ENCODE results near the gene KCNMA1. TPM values are rescaled to one million over a fixed set of nuclear protein-coding genes. Genes with fewer than 3 reads are reported as not detected.

Gene KCNMA1
- total RNA-seq, 1 experiment from 2014 or later: 1.8 TPM

DNA sequence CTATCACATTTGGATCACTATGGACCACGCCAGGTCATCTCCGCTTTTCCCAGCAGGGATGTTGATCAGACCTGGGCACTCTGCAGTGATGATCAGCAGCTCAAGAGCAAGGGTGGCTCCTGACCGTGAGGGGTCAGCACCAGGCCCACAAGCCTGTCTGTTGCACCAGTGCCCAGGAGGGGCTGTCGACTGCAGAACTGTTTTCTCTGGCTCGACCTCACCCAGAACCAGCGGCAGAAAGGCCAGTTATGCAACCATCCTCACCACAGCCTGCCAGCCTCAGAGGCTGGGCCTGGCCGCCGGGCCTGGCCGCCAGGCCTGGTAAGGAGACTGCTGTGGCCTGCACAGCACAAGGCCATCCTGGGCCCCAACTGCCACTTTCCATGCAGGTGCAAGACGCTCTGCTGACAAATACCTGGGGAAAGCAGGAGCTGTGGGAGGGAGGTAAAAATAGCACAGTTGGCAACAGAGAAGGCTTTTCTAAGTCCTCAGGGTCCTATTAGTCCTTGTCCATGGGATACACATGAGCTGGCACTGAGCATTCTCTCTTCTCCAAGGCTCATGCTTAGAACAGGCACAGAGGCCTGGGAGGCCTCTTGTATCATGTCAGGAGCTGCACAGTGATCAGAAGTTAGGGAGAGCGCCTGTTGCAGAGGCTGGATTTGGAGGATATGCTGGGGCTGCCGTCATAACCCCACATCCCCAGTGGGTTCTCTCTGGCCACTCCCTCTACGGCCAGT, 17.5 kb downstream of the KCNMA1 start:
- H3K36me3 ChIP-seq: no peaks in the 10 kb centered on the region
- DNase-seq (ENCODE audit: low read depth in 1 of 2, low spot score in 2 of 2): no peak

DNA sequence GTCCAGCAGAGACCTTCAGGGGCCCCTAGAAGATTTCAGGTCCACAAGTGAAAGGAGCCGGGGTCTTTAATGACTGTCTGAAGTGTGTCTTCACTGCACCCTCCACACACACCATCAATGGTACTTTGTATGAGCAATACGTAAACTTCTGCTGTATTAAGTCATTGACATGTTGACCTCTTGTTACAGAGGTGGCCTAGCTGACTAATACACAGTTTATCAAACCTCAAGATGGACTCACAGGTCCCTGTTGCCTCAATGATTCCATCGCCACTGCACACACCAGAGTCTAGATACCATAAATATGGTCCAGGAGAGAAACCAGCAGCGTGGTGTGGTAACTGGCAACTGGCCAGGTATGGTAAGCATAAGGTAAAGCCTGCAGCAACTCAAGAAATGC, 19.5 kb downstream of the KCNMA1 start:
- no peak for DNase-seq (ENCODE audit: low read depth in 1 of 2, low spot score in 2 of 2)
- no peak overlapping the region for H3K4me3 ChIP-seq
- H3K27ac ChIP-seq: no peak overlapping the region
- H3K9me3 ChIP-seq (replicated peaks): no peaks in the 10 kb centered on the region
- H3K36me3 ChIP-seq: no peaks in the 10 kb centered on the region
- H3K27me3 ChIP-seq (replicated peaks): no peaks in the 10 kb centered on the region
- H3K4me1 ChIP-seq (replicated peaks): no peaks in the 10 kb centered on the region; the same call in 1 of the 2 replicates

More for the DNA sequence above, 17.5 kb downstream of the KCNMA1 start:
- Histone ChIP-seq H3K27me3 (replicated peaks) (no peaks in the 10 kb centered on the region), H3K27ac (no peak overlapping the region), H3K9me3 (replicated peaks) (no peaks in the 10 kb centered on the region), H3K4me1 (replicated peaks) (peaks cover 8% of the 10 kb centered on the region), H3K4me3 (no peak overlapping the region)

DNA sequence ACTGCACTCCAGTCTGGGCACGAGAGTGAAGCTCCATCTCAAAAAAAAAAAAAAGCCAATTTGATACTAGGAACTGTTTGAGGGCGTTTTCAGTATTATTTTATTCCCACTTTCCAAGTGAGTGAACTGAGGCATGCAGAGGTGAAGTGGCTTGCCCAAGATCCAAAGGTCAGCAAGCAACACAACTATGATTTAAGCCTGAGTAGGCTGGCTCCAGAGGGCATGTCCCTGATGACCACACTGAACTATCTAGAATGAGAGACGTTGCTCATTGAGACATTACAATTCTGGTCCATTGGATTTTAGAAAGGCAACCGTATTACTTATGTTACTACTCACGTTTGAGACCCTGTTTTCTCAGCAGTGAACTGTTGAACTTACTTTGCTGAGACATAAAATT, 20.8 kb downstream of the KCNMA1 start:
- H3K9me3 ChIP-seq (replicated peaks): no peaks in the 10 kb centered on the region
- H3K4me3 ChIP-seq: no peak overlapping the region
- no peaks in the 10 kb centered on the region for H3K27me3 ChIP-seq (replicated peaks)
- H3K4me1 ChIP-seq (replicated peaks): no peaks in the 10 kb centered on the region
- DNase-seq (ENCODE audit: low read depth in 1 of 2, low spot score in 2 of 2): no peak
- H3K27ac ChIP-seq: no peak overlapping the region
- H3K36me3 ChIP-seq: no peaks in the 10 kb centered on the region

DNA sequence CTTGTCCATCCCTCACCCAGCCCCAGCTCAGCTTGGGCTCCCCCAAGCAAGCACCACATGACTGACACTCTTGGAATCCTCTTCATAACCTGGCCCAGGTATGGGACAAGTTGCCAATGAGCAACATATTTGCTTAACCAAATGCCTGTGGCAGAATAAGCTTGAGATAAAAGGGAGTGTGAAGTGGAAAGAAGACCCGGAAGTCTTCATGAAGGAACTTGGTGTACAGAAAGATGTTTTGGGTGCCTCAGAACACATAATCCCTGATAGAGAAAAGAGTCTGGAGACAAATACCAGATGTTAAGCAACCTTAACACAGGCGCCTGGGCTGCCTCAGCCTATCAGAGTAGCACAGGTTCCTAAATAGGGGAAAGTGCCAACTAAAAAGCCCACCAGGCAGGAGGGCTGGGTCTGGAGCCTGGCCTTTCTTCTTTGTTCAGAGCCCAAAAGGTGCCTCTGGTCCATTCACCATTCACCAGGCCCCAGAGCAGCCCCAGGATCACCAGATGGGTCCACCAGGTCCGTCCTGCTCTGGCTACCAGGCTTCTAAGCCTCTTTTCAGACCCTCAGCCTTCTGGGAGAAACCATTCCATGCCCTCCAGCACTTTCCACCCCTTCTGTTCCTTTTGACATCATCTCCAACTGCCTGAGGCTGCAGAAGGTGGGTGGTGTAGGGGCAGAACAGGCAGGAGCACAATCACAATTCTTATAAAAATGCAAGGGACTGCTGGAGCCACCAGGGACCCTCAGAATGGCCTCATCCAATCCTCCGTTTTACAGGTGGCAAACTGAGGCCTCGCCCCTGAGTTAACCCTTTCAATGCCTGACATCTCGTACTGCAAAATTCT, 22.6 kb downstream of the KCNMA1 start:
- Histone ChIP-seq H3K27me3 (replicated peaks) (no peaks in the 10 kb centered on the region), H3K4me1 (replicated peaks) (no peaks in the 10 kb centered on the region), H3K36me3 (no peaks in the 10 kb centered on the region), H3K9me3 (replicated peaks) (no peaks in the 10 kb centered on the region), H3K27ac (no peak overlapping the region), H3K4me3 (no peak overlapping the region)
- no peak for DNase-seq (ENCODE audit: low read depth in 1 of 2, low spot score in 2 of 2)

DNA sequence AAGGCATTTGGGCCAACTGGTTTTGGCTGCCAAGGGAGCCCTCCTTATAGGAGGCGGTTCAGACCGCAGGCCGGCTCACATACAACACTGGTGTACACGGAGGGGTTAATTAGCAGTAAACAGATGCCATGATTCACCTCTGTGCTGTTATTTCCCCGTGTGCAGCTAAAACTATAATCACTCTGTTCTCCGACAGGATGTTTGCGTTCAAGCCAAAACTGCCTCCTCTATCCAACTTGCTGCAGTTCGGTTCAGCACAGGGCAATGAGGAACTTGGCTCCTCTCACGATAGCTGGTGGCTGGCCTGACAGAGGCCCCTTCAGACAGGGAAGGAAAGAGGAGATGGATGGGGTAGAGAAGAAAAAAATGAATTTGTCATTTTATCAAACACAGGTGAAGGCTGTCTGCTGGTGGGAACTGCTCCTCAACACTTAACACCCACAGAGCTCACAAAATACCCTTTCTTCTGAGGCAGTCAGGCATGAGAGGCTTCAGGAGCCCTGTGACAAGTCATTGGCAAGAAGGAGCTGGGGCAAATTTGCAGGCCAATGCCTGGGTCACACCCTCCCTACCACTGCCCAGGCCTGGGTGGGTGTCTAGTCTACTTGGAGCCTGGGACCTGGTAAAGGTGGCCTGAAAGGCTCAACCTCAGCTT, 24.0 kb downstream of the KCNMA1 start:
- Histone ChIP-seq H3K27ac (no peak overlapping the region), H3K4me1 (replicated peaks) (no peaks in the 10 kb centered on the region), H3K36me3 (no peaks in the 10 kb centered on the region), H3K9me3 (replicated peaks) (no peaks in the 10 kb centered on the region), H3K27me3 (replicated peaks) (no peaks in the 10 kb centered on the region), H3K4me3 (no peak overlapping the region)
- DNase-seq (ENCODE audit: low read depth in 1 of 2, low spot score in 2 of 2): no peak

DNA sequence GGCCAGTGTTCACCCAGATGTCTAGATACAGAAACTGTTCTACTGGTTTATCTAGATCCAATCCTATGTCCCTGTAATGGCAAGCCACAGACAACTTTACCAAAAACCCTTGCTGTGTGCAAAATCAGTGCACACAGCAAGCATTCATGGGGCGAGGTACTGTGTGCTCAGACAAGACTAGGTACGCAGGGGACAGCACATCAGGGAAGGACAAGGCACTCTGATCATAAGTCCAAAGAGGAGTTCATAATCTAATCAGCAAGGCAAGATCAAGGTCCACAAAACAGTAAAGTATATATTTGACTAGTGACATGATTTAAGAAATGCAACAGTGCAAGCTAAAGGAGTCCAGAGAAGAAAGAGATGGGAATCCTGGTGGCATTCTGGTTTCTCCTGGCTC, 25.9 kb downstream of the KCNMA1 start:
- Histone ChIP-seq H3K36me3 (no peaks in the 10 kb centered on the region), H3K4me1 (replicated peaks) (no peaks in the 10 kb centered on the region), H3K27me3 (replicated peaks) (no peaks in the 10 kb centered on the region), H3K9me3 (replicated peaks) (no peaks in the 10 kb centered on the region), H3K27ac (no peak overlapping the region), H3K4me3 (no peak overlapping the region)
- DNase-seq (ENCODE audit: low read depth in 1 of 2, low spot score in 2 of 2): no peak

DNA sequence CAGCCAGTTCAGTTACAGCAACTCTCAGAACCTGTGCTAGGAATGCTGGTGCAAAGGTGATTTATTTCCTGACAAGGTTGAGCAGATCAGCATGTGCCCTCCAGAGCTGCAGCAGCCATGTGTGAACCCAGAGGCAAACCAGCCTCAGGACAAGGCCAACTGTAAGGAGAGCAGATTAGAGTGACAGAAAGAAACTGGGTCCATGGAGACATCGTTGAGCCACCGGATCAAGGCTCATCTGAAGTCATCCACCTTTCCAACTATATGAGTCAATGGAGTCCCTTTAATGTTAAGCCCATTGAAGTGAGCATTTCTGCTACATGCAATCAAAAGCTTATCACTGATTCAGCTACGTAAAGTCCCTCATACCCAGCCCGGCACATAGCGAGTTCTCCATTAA, 26.4 kb downstream of the KCNMA1 start:
- no peak for DNase-seq (ENCODE audit: low read depth in 1 of 2, low spot score in 2 of 2)
- no peaks in the 10 kb centered on the region for H3K27me3 ChIP-seq (replicated peaks)
- no peaks in the 10 kb centered on the region for H3K9me3 ChIP-seq (replicated peaks)
- H3K4me3 ChIP-seq: no peak overlapping the region
- no peaks in the 10 kb centered on the region for H3K36me3 ChIP-seq
- no peaks in the 10 kb centered on the region for H3K4me1 ChIP-seq (replicated peaks)
- H3K27ac ChIP-seq: no peak overlapping the region

DNA sequence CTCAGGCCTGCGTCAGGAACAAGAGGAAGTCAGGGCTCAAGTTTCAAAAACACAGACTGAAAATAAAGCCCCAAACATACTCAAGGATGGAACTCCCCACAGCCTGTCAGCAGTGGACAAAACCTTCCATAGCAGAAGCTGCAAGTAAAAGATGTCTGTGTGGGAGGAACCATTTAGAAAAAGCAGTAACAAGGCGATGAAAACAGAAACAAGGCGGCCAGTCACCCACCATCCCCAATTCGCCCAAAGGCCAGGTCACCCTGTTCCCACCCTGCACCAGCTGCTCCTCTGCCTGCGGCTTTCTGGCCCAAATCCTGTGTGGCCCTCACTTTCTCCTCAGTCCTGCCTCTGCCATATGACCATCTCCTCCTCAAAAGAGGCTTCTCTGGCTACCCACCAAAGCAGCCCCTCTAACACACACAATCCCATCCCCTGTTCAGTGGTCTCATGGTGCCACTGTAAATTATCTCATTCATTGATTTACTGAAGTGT, 27.8 kb downstream of the KCNMA1 start:
- no peaks in the 10 kb centered on the region for H3K36me3 ChIP-seq
- H3K4me3 ChIP-seq: no peak overlapping the region
- H3K4me1 ChIP-seq (replicated peaks): peaks cover 3% of the 10 kb centered on the region; the same call in 1 of the 2 replicates
- DNase-seq (ENCODE audit: low read depth in 1 of 2, low spot score in 2 of 2): no peak
- no peaks in the 10 kb centered on the region for H3K9me3 ChIP-seq (replicated peaks)
- H3K27ac ChIP-seq: no peak overlapping the region
- no peaks in the 10 kb centered on the region for H3K27me3 ChIP-seq (replicated peaks)

DNA sequence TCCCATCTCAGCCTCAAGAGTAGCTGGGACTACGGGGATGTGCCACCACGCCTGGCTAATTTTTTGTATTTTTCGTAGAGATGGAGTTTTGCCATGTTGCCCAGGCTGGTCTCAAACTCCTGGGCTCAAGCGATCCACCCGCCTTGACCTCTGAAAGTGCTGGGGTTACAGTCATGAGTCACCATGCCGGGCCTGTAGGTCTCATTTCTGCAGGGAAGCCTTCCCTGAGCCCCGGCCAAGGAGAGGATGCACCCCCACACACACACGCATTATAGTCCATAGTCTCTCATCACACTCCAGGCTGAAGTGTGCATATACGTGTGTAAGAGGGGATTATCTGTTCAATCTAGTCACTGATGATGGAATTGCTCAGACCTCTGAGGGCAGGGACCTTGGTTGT, 29.3 kb downstream of the KCNMA1 start:
- no peaks in the 10 kb centered on the region for H3K36me3 ChIP-seq
- H3K4me3 ChIP-seq: no peak overlapping the region

DNA sequence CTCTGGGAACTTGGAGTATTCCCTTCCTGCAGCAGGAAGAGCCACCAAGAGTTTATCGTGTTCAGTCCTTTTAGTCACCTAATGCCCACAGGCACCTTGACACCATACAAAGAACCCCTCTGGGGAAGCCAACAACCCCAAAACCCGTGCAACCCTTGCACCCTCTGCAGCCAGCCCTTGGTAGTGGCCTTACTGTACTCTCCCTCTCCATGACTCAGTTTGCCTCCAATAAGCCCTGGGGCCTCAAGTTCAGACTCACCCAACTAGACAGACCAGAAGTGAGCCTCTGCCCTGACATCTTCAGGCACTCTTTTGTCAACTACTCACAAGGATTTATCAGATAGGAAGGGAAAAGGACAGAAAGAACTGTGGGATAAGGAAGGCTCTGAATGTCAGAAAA, 30.9 kb downstream of the KCNMA1 start:
- Histone ChIP-seq H3K9me3 (replicated peaks) (no peaks in the 10 kb centered on the region), H3K4me3 (no peak overlapping the region), H3K4me1 (replicated peaks) (peaks cover 12% of the 10 kb centered on the region), H3K36me3 (no peaks in the 10 kb centered on the region), H3K27ac (no peak overlapping the region), H3K27me3 (replicated peaks) (no peaks in the 10 kb centered on the region)
- DNase-seq (ENCODE audit: low read depth in 1 of 2, low spot score in 2 of 2): no peak

More for the DNA sequence above, 29.3 kb downstream of the KCNMA1 start:
- no peak for DNase-seq (ENCODE audit: low read depth in 1 of 2, low spot score in 2 of 2)
- Histone ChIP-seq H3K4me1 (replicated peaks) (peaks cover 3% of the 10 kb centered on the region; the same call in 1 of the 2 replicates), H3K9me3 (replicated peaks) (no peaks in the 10 kb centered on the region), H3K27me3 (replicated peaks) (no peaks in the 10 kb centered on the region), H3K27ac (no peak overlapping the region)

DNA sequence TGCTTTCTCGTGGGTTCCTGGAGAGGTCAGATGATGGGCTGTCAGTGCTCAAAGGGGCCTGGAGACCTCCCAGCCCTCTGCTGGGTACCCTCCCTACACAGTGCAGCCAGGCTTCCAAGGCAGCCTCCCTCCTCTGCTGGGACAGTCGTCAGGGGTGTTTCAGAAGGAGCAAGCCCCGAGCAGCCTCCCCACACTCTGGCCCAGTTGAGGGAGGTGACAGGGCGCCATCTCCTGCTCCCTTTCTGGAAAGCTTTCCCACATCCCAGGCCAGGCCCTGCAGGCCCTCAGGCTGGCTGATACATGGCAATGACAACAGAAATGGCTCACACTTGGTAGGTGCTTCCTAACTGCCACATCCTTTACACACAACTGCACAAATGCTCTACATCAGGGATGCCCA, 32.1 kb downstream of the KCNMA1 start:
- no peak overlapping the region for H3K27ac ChIP-seq
- H3K36me3 ChIP-seq: no peaks in the 10 kb centered on the region
- H3K4me3 ChIP-seq: no peak overlapping the region
- peaks cover 12% of the 10 kb centered on the region for H3K4me1 ChIP-seq (replicated peaks)
- no peaks in the 10 kb centered on the region for H3K9me3 ChIP-seq (replicated peaks)
- DNase-seq (ENCODE audit: low read depth in 1 of 2, low spot score in 2 of 2): peak in 1 of 2 experiments; percentile 34
- H3K27me3 ChIP-seq (replicated peaks): no peaks in the 10 kb centered on the region

DNA sequence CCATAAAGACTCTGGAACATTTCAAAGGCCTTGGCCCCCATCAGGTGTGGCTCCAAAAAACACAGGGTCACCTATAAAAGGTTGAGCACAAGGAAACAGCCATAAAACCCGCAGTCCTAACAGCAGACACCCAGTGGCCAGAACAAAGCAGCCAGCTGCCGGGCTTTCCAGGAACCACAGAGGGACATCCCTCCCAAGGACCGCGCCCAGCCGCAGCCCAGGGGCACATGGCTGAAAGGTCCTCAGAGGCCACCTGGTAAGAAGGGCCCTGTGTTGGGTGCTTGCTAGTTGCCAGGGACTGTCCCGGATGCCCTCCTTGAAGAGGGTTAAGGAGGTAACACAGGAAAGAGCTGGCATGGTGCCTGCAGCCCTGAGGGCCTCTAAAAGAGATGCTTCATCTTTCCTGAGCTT, 32.7 kb downstream of the KCNMA1 start:
- no peak for DNase-seq (ENCODE audit: low read depth in 1 of 2, low spot score in 2 of 2)
- Histone ChIP-seq H3K4me3 (no peak overlapping the region), H3K4me1 (replicated peaks) (peaks cover 12% of the 10 kb centered on the region), H3K9me3 (replicated peaks) (no peaks in the 10 kb centered on the region), H3K36me3 (no peaks in the 10 kb centered on the region), H3K27ac (no peak overlapping the region), H3K27me3 (replicated peaks) (no peaks in the 10 kb centered on the region)

DNA sequence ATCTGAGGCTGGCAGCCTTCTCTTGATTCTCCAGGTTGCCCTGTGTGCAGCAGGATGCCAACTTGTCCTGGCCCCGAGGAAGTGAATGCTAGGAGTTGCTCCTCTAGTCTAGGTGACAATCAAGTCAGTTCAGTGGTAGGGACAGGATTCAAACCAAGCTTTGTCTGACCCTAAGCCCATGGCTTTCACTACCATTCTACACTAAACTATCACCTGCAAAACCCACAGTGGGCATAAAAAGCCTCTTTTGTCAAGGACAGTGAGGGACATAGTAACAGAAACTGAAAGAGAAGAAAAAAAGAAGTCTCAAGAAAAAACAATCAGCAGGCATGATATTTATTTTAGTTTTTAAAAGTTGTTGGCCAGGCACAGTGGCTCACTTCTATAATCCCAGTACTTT, 33.5 kb downstream of the KCNMA1 start:
- no peaks in the 10 kb centered on the region for H3K9me3 ChIP-seq (replicated peaks)
- H3K4me3 ChIP-seq: no peak overlapping the region
- H3K27me3 ChIP-seq (replicated peaks): no peaks in the 10 kb centered on the region
- DNase-seq (ENCODE audit: low read depth in 1 of 2, low spot score in 2 of 2): no peak
- H3K27ac ChIP-seq: no peak overlapping the region
- peaks cover 12% of the 10 kb centered on the region for H3K4me1 ChIP-seq (replicated peaks)
- no peaks in the 10 kb centered on the region for H3K36me3 ChIP-seq

DNA sequence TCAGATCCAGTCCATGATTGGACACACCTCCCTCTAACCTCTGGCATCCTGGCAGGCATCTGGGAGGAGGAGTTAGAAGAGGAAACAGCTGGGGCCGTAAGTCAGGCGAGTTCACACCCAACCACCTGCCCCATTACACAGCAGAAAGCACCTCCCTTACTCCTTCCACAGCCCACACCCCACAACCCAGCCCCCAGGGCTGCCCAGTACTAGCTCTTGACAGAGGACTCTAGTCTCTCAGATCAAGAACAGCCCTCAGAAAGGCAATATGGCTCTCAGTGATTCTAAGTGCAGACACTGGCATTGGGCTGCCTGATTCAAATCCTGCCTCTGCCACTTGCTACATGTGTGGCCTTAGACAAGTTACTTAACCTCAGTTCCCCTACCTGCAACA, 34.1 kb downstream of the KCNMA1 start:
- H3K9me3 ChIP-seq (replicated peaks): no peaks in the 10 kb centered on the region
- no peaks in the 10 kb centered on the region for H3K36me3 ChIP-seq
- no peak for DNase-seq (ENCODE audit: low read depth in 1 of 2, low spot score in 2 of 2)
- H3K27me3 ChIP-seq (replicated peaks): no peaks in the 10 kb centered on the region
- H3K4me1 ChIP-seq (replicated peaks): peaks cover 12% of the 10 kb centered on the region
- no peak overlapping the region for H3K27ac ChIP-seq
- no peak overlapping the region for H3K4me3 ChIP-seq

Data from SJSA1 (cell line).